Loucy (cell line): ENCODE data around the gene UQCRFS1.

Source experiments
- H2AFZ ChIP-seq: fragments of 200-600 bp; sonication (generic); 2 replicates; pipeline ENCODE4 v1.6.0; 2016; ENCODE audit warnings: antibody characterized with exemption, mild to moderate bottlenecking, low read length, moderate library complexity
- H3F3A ChIP-seq: fragments of 200-600 bp; 2 replicates; pipeline ENCODE4 v1.6.0; 2016; ENCODE audit warnings: antibody characterized with exemption, low read depth, mild to moderate bottlenecking
- H3K27me3 ChIP-seq: fragments of 200-600 bp; sonication (generic); 2 replicates; pipeline ENCODE4 v1.6.1; 2014; ENCODE audit warnings: low read length, mild to moderate bottlenecking; ENCODE audit not compliant: insufficient read depth, poor library complexity, severe bottlenecking
- H3K36me3 ChIP-seq: fragments of 200-600 bp; sonication (generic); 2 replicates; pipeline ENCODE4 v1.6.1; 2016; ENCODE audit warnings: low read length; ENCODE audit not compliant: insufficient read depth
- H3K4me1 ChIP-seq: fragments of 200-600 bp; sonication (generic); 2 replicates; pipeline ENCODE4 v1.5.1; 2014; ENCODE audit warnings: low read length, mild to moderate bottlenecking; ENCODE audit not compliant: insufficient read depth, poor library complexity, severe bottlenecking
- H3K4me2 ChIP-seq: fragments of 200-600 bp; sonication (generic); 2 replicates; pipeline ENCODE4 v1.6.0; 2014; ENCODE audit warnings: antibody characterized with exemption, low read length, low read depth, mild to moderate bottlenecking; ENCODE audit not compliant: poor library complexity, severe bottlenecking
- H3K4me3 ChIP-seq: fragments of 200-600 bp; sonication (generic); 2 replicates; pipeline ENCODE4 v1.5.1; 2014; ENCODE audit warnings: low read length, mild to moderate bottlenecking, mixed read lengths; ENCODE audit not compliant: poor library complexity, severe bottlenecking
- H3K79me2 ChIP-seq: fragments of 200-600 bp; sonication (generic); 2 replicates; pipeline ENCODE4 v1.6.1; 2014; ENCODE audit warnings: low read length; ENCODE audit not compliant: insufficient read depth
- H3K9ac ChIP-seq: fragments of 200-600 bp; sonication (generic); 2 replicates; pipeline ENCODE4 v1.6.0; 2014; ENCODE audit warnings: mild to moderate bottlenecking, low read depth, low read length, moderate library complexity; ENCODE audit not compliant: poor library complexity, severe bottlenecking
- H3K9me2 ChIP-seq: fragments of 200-600 bp; sonication (generic); replicated peaks from 2 replicates; pipeline ENCODE4 v1.6.1; 2016; ENCODE audit warnings: low read depth, low read length, mixed read lengths
- H3K9me3 ChIP-seq: fragments of 200-600 bp; sonication (generic); 2 replicates; pipeline ENCODE4 v1.6.1; 2014; ENCODE audit warnings: mild to moderate bottlenecking, antibody characterized with exemption, low read length, low read depth; ENCODE audit not compliant: insufficient read depth
- H4K20me1 ChIP-seq: fragments of 200-600 bp; sonication (generic); 2 replicates; pipeline ENCODE4 v1.6.0; 2014; ENCODE audit warnings: antibody characterized with exemption, low read length, mild to moderate bottlenecking; ENCODE audit not compliant: insufficient read depth, poor library complexity, severe bottlenecking
- CTCF ChIP-seq: fragments of 200-600 bp; sonication (generic); conservative IDR thresholded peaks from 2 replicates; pipeline ENCODE4 v1.5.1; 2014; ENCODE audit warnings: mild to moderate bottlenecking, antibody characterized with exemption, low read length
- EZH2phosphoT487 ChIP-seq: fragments of 200-600 bp; IDR thresholded peaks from 2 replicates; pipeline ENCODE4 v1.6.1; 2018; ENCODE audit warnings: antibody characterized with exemption, mild to moderate bottlenecking, moderate library complexity, borderline replicate concordance

Gene UQCRFS1

GRCh38 chr19:29194658-29195057, 18.3 kb downstream of the UQCRFS1 start:
- no peak for TF ChIP-seq CTCF
- TF ChIP-seq EZH2phosphoT487, result no peak
- no peaks in the 10 kb centered on the region for H4K20me1 ChIP-seq
- H3K79me2 ChIP-seq, result no peaks in the 10 kb centered on the region
- no peaks in the 10 kb centered on the region for H3K27me3 ChIP-seq
- no peaks in the 10 kb centered on the region for H3K36me3 ChIP-seq
- H3K4me3 ChIP-seq, result no peak overlapping the region
- H3K4me1 ChIP-seq, result peaks cover 10% of the 10 kb centered on the region
- no peaks in the 10 kb centered on the region for H3K9me2 ChIP-seq
- no peaks in the 10 kb centered on the region; the same call in 1 of the 2 replicates for H3K9me3 ChIP-seq
- no peak overlapping the region for H2AFZ ChIP-seq
- no peak overlapping the region for H3K4me2 ChIP-seq
- H3K9ac ChIP-seq, result no peak overlapping the region
- H3F3A ChIP-seq, result no peaks in the 10 kb centered on the region

GRCh38 chr19:29193155-29193554, 19.8 kb downstream of the UQCRFS1 start:
- Histone ChIP-seq H3K4me2 (peak overlapping the region; percentile 56), H4K20me1 (no peaks in the 10 kb centered on the region), H3K27me3 (no peaks in the 10 kb centered on the region), H3K9ac (peak overlapping the region; percentile 50), H3K79me2 (no peaks in the 10 kb centered on the region), H3K4me3 (peak overlapping the region; percentile 27), H2AFZ (peak overlapping the region; percentile 91), H3K36me3 (no peaks in the 10 kb centered on the region), H3K4me1 (peaks cover 10% of the 10 kb centered on the region), H3K9me3 (no peaks in the 10 kb centered on the region; the same call in 1 of the 2 replicates), H3K9me2 (no peaks in the 10 kb centered on the region), H3F3A (no peaks in the 10 kb centered on the region)
- TF ChIP-seq EZH2phosphoT487, result no peak
- no peak for TF ChIP-seq CTCF

- Histone ChIP-seq H3K79me2 (no peaks in the 10 kb centered on the region), H3K9ac (no peak overlapping the region), H3F3A (no peaks in the 10 kb centered on the region), H3K4me2 (no peak overlapping the region), H3K4me1 (peaks cover 10% of the 10 kb centered on the region), H3K27me3 (no peaks in the 10 kb centered on the region), H2AFZ (no peak overlapping the region), H4K20me1 (no peaks in the 10 kb centered on the region), H3K9me2 (no peaks in the 10 kb centered on the region), H3K36me3 (no peaks in the 10 kb centered on the region), H3K9me3 (no peaks in the 10 kb centered on the region; the same call in 1 of the 2 replicates), H3K4me3 (no peak overlapping the region)
- TF ChIP-seq EZH2phosphoT487, result no peak
- no peak for TF ChIP-seq CTCF
Measured at GRCh38 chr19:29191005-29191404, 21.9 kb downstream of the UQCRFS1 start.
